H1 (cell line): ENCODE measurements around the gene NOL9. TPM values are rescaled to one million over a fixed set of nuclear protein-coding genes. Genes with fewer than 3 reads are reported as not detected.
A peak's percentile ranks its signal among the peaks of the same experiment; 100 is the strongest.

ENCODE experiments used
- BACH1 ChIP-seq: IDR thresholded peaks from 2 replicates; pipeline ENCODE4 v1.6.1; 2012; ENCODE audit warnings: low read length, improper control_type of control experiment
- MAFK ChIP-seq: IDR thresholded peaks from 2 replicates; pipeline ENCODE4 v1.6.1; 2012; ENCODE audit warnings: low read depth, mild to moderate bottlenecking, improper control_type of control experiment, low read length
- POLR2AphosphoS5 ChIP-seq: IDR thresholded peaks from 2 replicates; pipeline ENCODE4 v1.6.1; 2011; ENCODE audit warnings: low read depth, low read length
- TAF7 ChIP-seq: optimal IDR thresholded peaks from 2 replicates; pipeline ENCODE3; 2011; ENCODE audit warnings: low read depth, mild to moderate bottlenecking, inconsistent platforms, low read length, moderate library complexity, borderline replicate concordance
- TEAD4 ChIP-seq: IDR thresholded peaks from 2 replicates; pipeline ENCODE4 v1.6.1; 2012; ENCODE audit warnings: low read depth, low read length, inconsistent platforms, mixed read lengths
- polyA plus RNA-seq, 7 experiments: library from polyadenylated mRNA; depleted of rRNA in 3 of 7; stranded (reverse) in 5 of 7; unstranded in 2 of 7; fragments of >200 nt in 5 of 7; fragments of 200-250 nt in 2 of 7; gene quantifications; 1 replicate in 5 of 7; 2 replicates in 1 of 7; 4 replicates in 1 of 7; pipeline versions ENCODE4 v1.2.1 to v1.2.3, GENCODE V29; 2011 to 2013; ENCODE audit warnings: missing spikeins in 2 of 7, mixed read lengths in 2 of 7
- total RNA-seq: library from RNA; stranded (reverse); fragmentation: NEBNext Ultra II Directional; extraction: Animal tissue kit (Norgen Biotek cat#: 25700); gene quantifications from 2 replicates; pipeline ENCODE4 v1.2.1, GENCODE V29; 2021

Gene NOL9
- total and polyA plus RNA-seq, 2 of the 8 experiments (the other 6 are each of a cell fraction or from before 2014, with no cell fraction given) = 17.1 to 38.1 TPM

GRCh38 chr1:6579374-6580118 lies 25.2 kb upstream of the NOL9 start, which contains the start of gene ZBTB48 (continued):
- TF ChIP-seq TAF7 = no peak
- TF ChIP-seq POLR2AphosphoS5 = peak; percentile 88
- no peak for TF ChIP-seq TEAD4
- TF ChIP-seq MAFK = no peak
- TF ChIP-seq BACH1 = no peak
